Prostate gland (tissue), 2 donors: ENCODE data around the gene NREP. TPM values are rescaled to one million over a fixed set of nuclear protein-coding genes. Genes with fewer than 3 reads are reported as not detected.

Source experiments
- DNase-seq: peaks from one replicate; pipeline ENCODE4 v3.0.0-alpha.2; 2019; ENCODE audit warnings: low spot score
- H3K27ac ChIP-seq, 2 donors: fragments of 200-600 bp; sonication (generic); 2 replicates each; pipeline ENCODE4 v1.5.1; 2017 to 2019
- H3K27me3 ChIP-seq: fragments of 200-600 bp; sonication (generic); replicated peaks from 2 replicates; pipeline ENCODE4 v1.5.1; 2019; ENCODE audit not compliant: insufficient read depth
- H3K36me3 ChIP-seq, 2 donors: fragments of 200-600 bp; sonication (generic); 1 replicate in 1 of 2; 2 replicates in 1 of 2; pipeline versions ENCODE4 v1.5.1 to v1.8.1; 2017 to 2019
- H3K4me1 ChIP-seq: fragments of 200-600 bp; sonication (generic); replicated peaks from 2 replicates; pipeline ENCODE4 v1.5.1; 2019
- H3K4me3 ChIP-seq, 2 donors: fragments of 200-600 bp; sonication (generic); 2 replicates each; pipeline ENCODE4 v1.5.1; 2017 to 2019
- H3K9me3 ChIP-seq: fragments of 200-600 bp; sonication (generic); 2 replicates; pipeline ENCODE4 v1.5.1; 2017
- POLR2A ChIP-seq: fragments of 450-650 bp; IDR thresholded peaks from one replicate; pipeline ENCODE4 v1.6.1; 2016; ENCODE audit warnings: antibody characterized with exemption, mild to moderate bottlenecking
- POLR2AphosphoS5 ChIP-seq: sonication (generic); formaldehyde crosslinking; IDR thresholded peaks from one replicate; pipeline ENCODE4 v1.6.1; 2017; ENCODE audit warnings: antibody characterized with exemption
- WGBS: methylation state at CpG from one replicate; pipeline ENCODE4 v1.1.5; 2018; 5-methylcytosine and 5-hydroxymethylcytosine counted together
- intact Hi-C: fragments of 100-400 bp; cut with DNase I; formaldehyde crosslinking; loops from one replicate; pipeline ENCODE4 v1.14.2; 2022
- total RNA-seq, 2 donors: library from RNA; depleted of rRNA; stranded (reverse); fragments of >200 nt; gene quantifications; one replicate each; pipeline ENCODE4 v1.1.0, GENCODE V29; 2016
- TF ChIP-seq, protein P1 (sequence below), 4 experiments: fragments of 200-600 bp in 2 of 4; fragments of 450-650 bp in 2 of 4; sonication (generic) in 2 of 4; IDR thresholded peaks; 1 replicate in 3 of 4; 2 replicates in 1 of 4; pipeline ENCODE4 v1.5.1; 2016 to 2019; ENCODE audit warnings: antibody characterized with exemption in 4 of 4, mild to moderate bottlenecking in 2 of 4, moderate library complexity in 2 of 4

The NREP gene
- total RNA-seq, 2 donors from 2014 or later = 7.6 to 28.2 TPM

DNA sequence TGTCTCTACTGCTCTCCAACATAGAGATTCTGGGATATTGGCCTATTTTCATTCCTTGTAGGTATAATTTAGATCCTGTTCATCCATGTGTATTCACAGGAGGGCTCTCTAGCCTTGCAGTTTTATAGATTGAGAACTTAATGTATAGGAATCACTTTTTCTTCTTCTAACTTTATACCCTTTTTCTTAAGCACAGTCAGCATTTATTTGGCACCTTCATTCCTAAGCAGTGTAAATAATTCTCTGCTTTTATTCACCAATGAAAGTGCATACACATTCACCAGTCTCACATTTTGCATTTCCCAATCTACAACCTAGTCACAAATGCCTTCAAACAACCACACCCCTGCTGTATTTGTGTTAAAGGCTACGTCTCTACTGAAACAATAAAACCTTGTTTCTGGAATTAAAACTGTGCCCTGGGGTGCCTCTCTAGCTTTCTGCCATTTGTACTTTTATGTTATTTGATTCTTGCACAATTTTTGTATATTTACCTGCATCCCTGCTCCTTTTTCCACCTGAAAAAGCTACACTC is 49.3 kb downstream of the NREP start:
- WGBS = 52% methylated on average over 1 of the region's 1 CpG
- no peaks in the 10 kb centered on the region for H3K27me3 ChIP-seq
- H3K4me3 ChIP-seq = no peak overlapping the region
- no peak for DNase-seq
- TF ChIP-seq POLR2AphosphoS5 (no peak), POLR2A (no peak)
- TF ChIP-seq, protein P1, sequence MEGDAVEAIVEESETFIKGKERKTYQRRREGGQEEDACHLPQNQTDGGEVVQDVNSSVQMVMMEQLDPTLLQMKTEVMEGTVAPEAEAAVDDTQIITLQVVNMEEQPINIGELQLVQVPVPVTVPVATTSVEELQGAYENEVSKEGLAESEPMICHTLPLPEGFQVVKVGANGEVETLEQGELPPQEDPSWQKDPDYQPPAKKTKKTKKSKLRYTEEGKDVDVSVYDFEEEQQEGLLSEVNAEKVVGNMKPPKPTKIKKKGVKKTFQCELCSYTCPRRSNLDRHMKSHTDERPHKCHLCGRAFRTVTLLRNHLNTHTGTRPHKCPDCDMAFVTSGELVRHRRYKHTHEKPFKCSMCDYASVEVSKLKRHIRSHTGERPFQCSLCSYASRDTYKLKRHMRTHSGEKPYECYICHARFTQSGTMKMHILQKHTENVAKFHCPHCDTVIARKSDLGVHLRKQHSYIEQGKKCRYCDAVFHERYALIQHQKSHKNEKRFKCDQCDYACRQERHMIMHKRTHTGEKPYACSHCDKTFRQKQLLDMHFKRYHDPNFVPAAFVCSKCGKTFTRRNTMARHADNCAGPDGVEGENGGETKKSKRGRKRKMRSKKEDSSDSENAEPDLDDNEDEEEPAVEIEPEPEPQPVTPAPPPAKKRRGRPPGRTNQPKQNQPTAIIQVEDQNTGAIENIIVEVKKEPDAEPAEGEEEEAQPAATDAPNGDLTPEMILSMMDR (IDR thresholded peaks at IDR 0.05) = no peak
- no peaks in the 10 kb centered on the region for H3K9me3 ChIP-seq
- H3K27ac ChIP-seq = no peak overlapping the region
- no peaks in the 10 kb centered on the region for H3K36me3 ChIP-seq
- no peaks in the 10 kb centered on the region for H3K4me1 ChIP-seq
- intact Hi-C loops = no loop called here

DNA sequence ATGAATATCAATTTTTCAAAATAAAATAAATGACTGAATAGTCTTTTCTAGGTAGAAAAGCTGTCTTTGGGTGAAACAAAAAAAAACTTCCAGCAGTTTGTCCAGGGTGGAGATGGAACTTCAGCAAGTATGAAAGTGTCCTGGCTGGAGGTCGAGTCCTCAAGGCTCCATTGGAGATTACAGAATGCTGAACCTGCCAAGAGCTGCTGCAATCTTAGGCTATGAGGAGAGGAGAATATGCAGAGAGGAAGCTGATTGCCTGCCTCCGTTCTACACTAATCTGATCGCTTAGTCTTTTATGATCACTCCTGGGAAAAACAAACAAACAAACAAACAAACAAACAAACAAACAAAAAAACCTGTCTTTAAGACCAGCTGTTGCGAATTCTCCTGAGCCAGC is 50.6 kb downstream of the NREP start:
- no peaks in the 10 kb centered on the region for H3K27me3 ChIP-seq
- WGBS = 48% methylated on average over 4 of the region's 4 CpGs
- TF ChIP-seq, protein P1 (IDR thresholded peaks at IDR 0.05) = no peak
- TF ChIP-seq POLR2AphosphoS5 (no peak), POLR2A (no peak)

DNA sequence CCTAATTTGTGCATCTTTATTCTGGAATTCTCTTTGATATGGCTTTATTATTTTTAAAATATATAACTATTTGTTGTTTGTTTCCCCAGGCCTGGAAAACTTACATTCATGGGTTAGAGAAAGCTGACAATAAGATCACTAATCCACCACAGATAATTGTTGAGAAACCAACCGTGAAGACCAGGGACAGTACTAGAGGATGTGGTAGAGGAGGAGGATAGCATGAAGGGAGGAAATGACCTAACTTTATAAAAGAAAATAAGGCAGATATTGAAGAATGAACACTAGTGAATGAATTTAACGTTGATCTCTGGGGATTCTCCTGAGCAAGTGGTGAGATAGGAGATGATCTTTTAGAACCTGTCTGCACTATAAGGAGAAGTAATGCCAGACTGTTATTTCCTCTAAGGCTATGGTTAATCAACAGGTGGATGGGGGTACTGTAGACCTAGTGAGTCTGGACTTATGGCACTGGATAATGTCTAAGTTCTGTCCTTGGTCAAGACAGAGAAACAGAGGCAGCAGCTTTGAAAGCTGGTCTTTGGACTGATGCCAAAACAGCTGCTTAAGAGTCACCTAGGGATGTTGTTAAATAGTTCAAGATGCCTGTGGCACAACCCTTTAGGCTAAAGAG is 52.4 kb downstream of the NREP start:
- TF ChIP-seq POLR2AphosphoS5 (no peak), POLR2A (no peak)
- TF ChIP-seq, protein P1 (IDR thresholded peaks at IDR 0.05) = no peak
- Histone ChIP-seq H3K27ac (no peak overlapping the region), H3K36me3 (no peaks in the 10 kb centered on the region), H3K9me3 (no peaks in the 10 kb centered on the region), H3K27me3 (no peaks in the 10 kb centered on the region), H3K4me1 (no peaks in the 10 kb centered on the region), H3K4me3 (no peak overlapping the region)
- DNase-seq = no peak
- intact Hi-C loops = no loop called here
- WGBS = 45% methylated on average over 2 of the region's 2 CpGs

More for the DNA sequence above, 50.6 kb downstream of the NREP start:
- no peaks in the 10 kb centered on the region for H3K4me1 ChIP-seq
- H3K4me3 ChIP-seq = no peak overlapping the region
- no peak overlapping the region for H3K27ac ChIP-seq
- H3K9me3 ChIP-seq = no peaks in the 10 kb centered on the region
- no peaks in the 10 kb centered on the region for H3K36me3 ChIP-seq
- no peak for DNase-seq
- intact Hi-C loops = no loop called here

DNA sequence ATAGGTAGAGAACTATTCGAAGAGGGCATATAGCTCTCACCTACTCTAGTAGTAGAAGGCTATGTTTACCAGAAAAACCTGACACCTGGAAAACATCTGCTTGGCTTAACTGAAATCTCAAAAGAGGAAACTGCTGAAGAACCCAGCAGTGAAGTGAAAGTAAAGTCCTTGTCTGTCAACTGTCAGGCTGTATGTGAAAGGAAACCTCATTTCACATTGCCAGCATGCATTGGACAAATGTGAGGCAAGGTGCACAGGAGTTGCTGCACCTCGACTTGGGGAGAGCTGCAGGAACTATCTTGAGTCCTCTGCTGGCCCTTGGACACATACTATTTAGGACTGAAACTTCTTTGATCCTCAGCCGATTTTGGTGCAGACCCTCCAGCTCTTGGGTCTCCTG is 53.3 kb downstream of the NREP start:
- Histone ChIP-seq H3K4me1 (no peaks in the 10 kb centered on the region), H3K27me3 (no peaks in the 10 kb centered on the region), H3K36me3 (no peaks in the 10 kb centered on the region), H3K9me3 (no peaks in the 10 kb centered on the region), H3K4me3 (no peak overlapping the region), H3K27ac (no peak overlapping the region)
- 87% methylated on average over 3 of the region's 3 CpGs for WGBS
- TF ChIP-seq POLR2A (no peak), POLR2AphosphoS5 (no peak)
- TF ChIP-seq, protein P1 (IDR thresholded peaks at IDR 0.05) = no peak
- intact Hi-C loops = no loop called here
- DNase-seq = no peak

- WGBS = 61% methylated on average over 6 of the region's 6 CpGs
- Histone ChIP-seq H3K27ac (no peak overlapping the region), H3K4me3 (no peak overlapping the region), H3K4me1 (no peaks in the 10 kb centered on the region), H3K9me3 (no peaks in the 10 kb centered on the region), H3K27me3 (no peaks in the 10 kb centered on the region), H3K36me3 (no peaks in the 10 kb centered on the region)
- no peak for DNase-seq
- TF ChIP-seq POLR2AphosphoS5 (no peak), POLR2A (no peak)
- TF ChIP-seq, protein P1 (IDR thresholded peaks at IDR 0.05) = no peak
- intact Hi-C loops = no loop called here
Observed at GRCh38 chr5:111699976-111700375, 57.0 kb downstream of the NREP start.
